NT2/D1 (cell line): Measurements from ENCODE around the gene TIMM8B.

Experiments used
- SUZ12 ChIP-seq: IDR thresholded peaks from 2 replicates; pipeline ENCODE4 v1.6.1; 2011; ENCODE audit not compliant: insufficient read length, insufficient read depth; ENCODE audit errors: extremely low read depth
- ZNF274 ChIP-seq: IDR thresholded peaks from 2 replicates; pipeline ENCODE4 v1.6.1; 2011; ENCODE audit warnings: mild to moderate bottlenecking, low read depth, low read length

DNA sequence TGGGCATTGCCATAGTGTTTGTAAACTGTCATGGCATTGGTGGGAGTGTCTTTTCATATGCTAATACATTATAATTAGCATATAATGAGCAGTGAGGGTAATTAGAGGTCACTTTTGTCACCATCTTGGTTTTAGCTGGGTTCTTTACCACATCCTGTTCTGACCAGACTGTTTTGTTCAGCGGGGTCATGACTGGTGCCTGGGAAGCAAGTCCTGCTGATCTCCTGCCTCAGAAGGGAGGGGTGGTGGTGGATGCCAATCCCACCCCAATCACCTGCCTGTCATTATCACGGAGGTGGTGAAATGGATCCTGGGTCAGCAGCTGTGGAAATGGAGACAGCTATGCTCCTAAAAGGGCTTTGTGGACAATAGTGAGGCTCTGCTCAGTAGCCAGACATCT, 46.2 kb upstream of the TIMM8B start:
- no peak for TF ChIP-seq SUZ12
- no peak for TF ChIP-seq ZNF274
